Upper lobe of left lung (tissue), 4 donors: ENCODE results near the gene MAP4K2.

Experiments
- POLR2A ChIP-seq, 4 donors: fragments of 450-650 bp; IDR thresholded peaks; one replicate each; pipeline ENCODE4 v1.5.1; 2016 to 2017; ENCODE audit warnings: antibody characterized with exemption in 4 of 4, mild to moderate bottlenecking in 2 of 4
- TF ChIP-seq, protein P1 (sequence below), 6 experiments: fragments of 450-650 bp in 4 of 6; fragments of 200-600 bp in 2 of 6; sonication (generic) in 2 of 6; IDR thresholded peaks; one replicate each; pipeline ENCODE4 v1.5.1; 2016 to 2019; ENCODE audit warnings: antibody characterized with exemption in 6 of 6

DNA sequence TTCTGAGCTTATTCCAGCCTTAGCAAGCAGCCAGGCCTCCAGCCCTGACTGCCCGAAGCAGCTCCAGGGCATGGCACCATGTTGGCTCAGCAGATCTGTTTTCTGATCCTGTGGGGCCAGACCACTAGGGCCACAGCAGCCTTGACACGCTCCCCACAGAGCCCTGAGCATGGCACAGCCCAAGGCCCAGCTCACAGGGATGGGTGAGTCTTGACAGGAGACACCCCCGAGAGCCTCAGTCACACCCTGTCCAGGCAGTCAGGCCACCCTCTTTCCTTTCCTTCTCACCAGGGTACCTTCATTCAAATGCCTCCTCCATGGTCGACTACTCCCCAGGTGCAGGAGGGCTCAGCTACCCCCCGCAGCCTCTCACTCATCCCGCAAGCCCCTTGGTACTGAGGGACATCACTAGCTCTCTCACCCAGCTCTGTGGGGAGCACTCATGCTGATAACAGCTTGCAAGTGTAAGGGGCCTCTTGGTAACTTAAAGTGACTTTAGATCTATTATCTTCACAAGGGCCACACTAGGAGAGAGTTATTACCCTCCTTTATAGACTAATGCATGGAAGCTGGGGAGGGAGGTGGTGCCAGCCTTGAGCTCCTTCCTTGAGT, 45.3 kb upstream of the MAP4K2 start:
- TF ChIP-seq, protein P1, sequence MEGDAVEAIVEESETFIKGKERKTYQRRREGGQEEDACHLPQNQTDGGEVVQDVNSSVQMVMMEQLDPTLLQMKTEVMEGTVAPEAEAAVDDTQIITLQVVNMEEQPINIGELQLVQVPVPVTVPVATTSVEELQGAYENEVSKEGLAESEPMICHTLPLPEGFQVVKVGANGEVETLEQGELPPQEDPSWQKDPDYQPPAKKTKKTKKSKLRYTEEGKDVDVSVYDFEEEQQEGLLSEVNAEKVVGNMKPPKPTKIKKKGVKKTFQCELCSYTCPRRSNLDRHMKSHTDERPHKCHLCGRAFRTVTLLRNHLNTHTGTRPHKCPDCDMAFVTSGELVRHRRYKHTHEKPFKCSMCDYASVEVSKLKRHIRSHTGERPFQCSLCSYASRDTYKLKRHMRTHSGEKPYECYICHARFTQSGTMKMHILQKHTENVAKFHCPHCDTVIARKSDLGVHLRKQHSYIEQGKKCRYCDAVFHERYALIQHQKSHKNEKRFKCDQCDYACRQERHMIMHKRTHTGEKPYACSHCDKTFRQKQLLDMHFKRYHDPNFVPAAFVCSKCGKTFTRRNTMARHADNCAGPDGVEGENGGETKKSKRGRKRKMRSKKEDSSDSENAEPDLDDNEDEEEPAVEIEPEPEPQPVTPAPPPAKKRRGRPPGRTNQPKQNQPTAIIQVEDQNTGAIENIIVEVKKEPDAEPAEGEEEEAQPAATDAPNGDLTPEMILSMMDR (IDR thresholded peaks at IDR 0.05), result no peak
- no peak for TF ChIP-seq POLR2A (IDR thresholded peaks at IDR 0.05)
